LNCaP clone FGC (cell line): ENCODE data around the gene OGFOD2.

ENCODE experiments used
- DNase-seq: peaks from one replicate; pipeline ENCODE4 v3.0.0-alpha.2; 2011; ENCODE audit warnings: low read depth
- H3K4me3 ChIP-seq: 2 replicates; pipeline ENCODE4 v1.5.1; 2011; ENCODE audit warnings: mild to moderate bottlenecking, low read depth, low read length, control low read depth
- CTCF ChIP-seq: IDR thresholded peaks from 2 replicates; pipeline ENCODE4 v1.5.1; 2012; ENCODE audit warnings: mild to moderate bottlenecking; ENCODE audit not compliant: control insufficient read depth, insufficient read depth; ENCODE audit errors: extremely low read depth

OGFOD2 gene

GRCh38 chr12:123019841-123020138, 44.7 kb downstream of the OGFOD2 start:
- no peak for DNase-seq
- no peak overlapping the region for H3K4me3 ChIP-seq
- no peak for TF ChIP-seq CTCF

GRCh38 chr12:123021688-123022604, 46.9 kb downstream of the OGFOD2 start:
- no peak for DNase-seq
- TF ChIP-seq CTCF: no peak
- H3K4me3 ChIP-seq: no peak overlapping the region

GRCh38 chr12:123022846-123023245, 47.8 kb downstream of the OGFOD2 start:
- no peak for TF ChIP-seq CTCF
- no peak overlapping the region for H3K4me3 ChIP-seq
- no peak for DNase-seq

GRCh38 chr12:123024819-123025391, 49.9 kb downstream of the OGFOD2 start:
- TF ChIP-seq CTCF: no peak
- DNase-seq: no peak

GRCh38 chr12:123026094-123026853, 51.2 kb downstream of the OGFOD2 start:
- H3K4me3 ChIP-seq: no peak overlapping the region
- DNase-seq: no peak
- no peak for TF ChIP-seq CTCF

More at GRCh38 chr12:123024819-123025391, 49.9 kb downstream of the OGFOD2 start:
- H3K4me3 ChIP-seq: no peak overlapping the region

GRCh38 chr12:123027726-123028445, 52.8 kb downstream of the OGFOD2 start:
- DNase-seq: no peak
- no peak overlapping the region for H3K4me3 ChIP-seq
- no peak for TF ChIP-seq CTCF
